Activated CD4-positive, alpha-beta T cell treated with anti-CD3 and anti-CD28 coated beads, Interleukin-2, amount 50 U/mL, for 48 hours (primary cell): ENCODE results near the gene ELF1.
A peak's percentile ranks its signal among the peaks of the same experiment; 100 is the strongest.
"Not testable (repeated sequence)": the region's sequence is repeated elsewhere in the genome, so short reads cannot be mapped to it uniquely, and the experiment has no call there.

Experiments
- DNase-seq, 2 experiments: peaks; one replicate each; pipeline ENCODE4 v3.0.0-alpha.2; 2020

Gene ELF1

GRCh38 chr13:41040584-41041334 lies 21.6 kb upstream of the ELF1 start:
- no peak for DNase-seq

GRCh38 chr13:41039746-41040145 lies 20.6 kb upstream of the ELF1 start:
- no peak for DNase-seq

- not testable (repeated sequence) for DNase-seq
Measured at GRCh38 chr13:41036557-41036956, 17.4 kb upstream of the ELF1 start.

GRCh38 chr13:41034881-41035280 lies 15.8 kb upstream of the ELF1 start:
- no peak for DNase-seq

- DNase-seq, result no peak
Measured at GRCh38 chr13:41034382-41034781, 15.3 kb upstream of the ELF1 start.

GRCh38 chr13:41032691-41033376 lies 13.7 kb upstream of the ELF1 start:
- DNase-seq, result no peak

- peak in 1 of 2 experiments; percentile 29 for DNase-seq
Measured at GRCh38 chr13:41029629-41030028, 10.5 kb upstream of the ELF1 start.

GRCh38 chr13:41028051-41028450 lies 8.9 kb upstream of the ELF1 start:
- DNase-seq, result no peak

GRCh38 chr13:41026788-41027187 lies 7.7 kb upstream of the ELF1 start:
- DNase-seq, result no peak

GRCh38 chr13:41025518-41025917 lies 6.4 kb upstream of the ELF1 start:
- no peak for DNase-seq

- no peak for DNase-seq
Measured at GRCh38 chr13:41019578-41020347, 647 bp upstream of the ELF1 start.

- DNase-seq, result no peak
Measured at GRCh38 chr13:41018602-41018948, 541 bp downstream of the ELF1 start.

GRCh38 chr13:41017817-41018601 lies 1.1 kb downstream of the ELF1 start:
- no peak for DNase-seq

GRCh38 chr13:41017159-41017558 lies 2.0 kb downstream of the ELF1 start:
- peak in 1 of 2 experiments; percentile 28 for DNase-seq

GRCh38 chr13:41015920-41016319 lies 3.2 kb downstream of the ELF1 start:
- DNase-seq, result no peak

- DNase-seq, result no peak
Measured at GRCh38 chr13:41013835-41014234, 5.3 kb downstream of the ELF1 start.

GRCh38 chr13:41012536-41012935 lies 6.6 kb downstream of the ELF1 start:
- DNase-seq, result no peak

- no peak for DNase-seq
Measured at GRCh38 chr13:41011382-41011956, 7.6 kb downstream of the ELF1 start.

GRCh38 chr13:41008349-41008980 lies 10.7 kb downstream of the ELF1 start:
- DNase-seq, result no peak

- DNase-seq, result no peak
Measured at GRCh38 chr13:41007744-41008128, 11.4 kb downstream of the ELF1 start.

- DNase-seq, result no peak
Measured at GRCh38 chr13:41006978-41007743, 12.0 kb downstream of the ELF1 start.
